ENCODE results near the gene ENTPD7.
A peak's percentile ranks its signal among the peaks of the same experiment; 100 is the strongest.
"Not testable (repeated sequence)": the region's sequence is repeated elsewhere in the genome, so short reads cannot be mapped to it uniquely, and the experiment has no call there.

The ENTPD7 gene

GRCh38 chr10:99659031-99659867 lies at the start of gene ENTPD7:
Gene ENTPD7 (plus strand): TSS chr10:99659509. CDS start chr10:99659957, 448 bp downstream.
- DNase-seq (ENCODE audit: low read depth) = peak; percentile 83

- DNase-seq (ENCODE audit: low read depth) = no peak
Measured at GRCh38 chr10:99610221-99610620, 49.1 kb upstream of the ENTPD7 start.

DNA sequence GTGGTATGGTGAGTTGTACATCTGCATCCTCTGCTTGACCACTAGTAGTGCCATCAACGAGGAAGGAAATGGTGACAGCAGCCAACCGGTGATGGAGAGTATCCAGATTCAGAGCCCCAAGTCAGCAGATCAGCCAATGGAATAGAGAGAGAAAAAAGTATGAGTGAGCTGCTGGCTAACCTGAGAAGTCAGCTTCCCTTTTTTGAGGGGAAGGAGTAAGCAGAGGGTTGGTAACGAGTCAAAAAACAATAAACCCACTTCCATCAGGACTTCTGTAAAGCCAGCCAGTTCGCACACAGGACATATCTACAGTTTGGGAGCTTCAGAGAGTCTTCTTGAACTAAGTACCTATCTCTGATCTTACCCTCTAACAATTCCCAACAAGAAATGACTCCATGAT lies 48.0 kb upstream of the ENTPD7 start:
- no peak for DNase-seq (ENCODE audit: low read depth)

DNA sequence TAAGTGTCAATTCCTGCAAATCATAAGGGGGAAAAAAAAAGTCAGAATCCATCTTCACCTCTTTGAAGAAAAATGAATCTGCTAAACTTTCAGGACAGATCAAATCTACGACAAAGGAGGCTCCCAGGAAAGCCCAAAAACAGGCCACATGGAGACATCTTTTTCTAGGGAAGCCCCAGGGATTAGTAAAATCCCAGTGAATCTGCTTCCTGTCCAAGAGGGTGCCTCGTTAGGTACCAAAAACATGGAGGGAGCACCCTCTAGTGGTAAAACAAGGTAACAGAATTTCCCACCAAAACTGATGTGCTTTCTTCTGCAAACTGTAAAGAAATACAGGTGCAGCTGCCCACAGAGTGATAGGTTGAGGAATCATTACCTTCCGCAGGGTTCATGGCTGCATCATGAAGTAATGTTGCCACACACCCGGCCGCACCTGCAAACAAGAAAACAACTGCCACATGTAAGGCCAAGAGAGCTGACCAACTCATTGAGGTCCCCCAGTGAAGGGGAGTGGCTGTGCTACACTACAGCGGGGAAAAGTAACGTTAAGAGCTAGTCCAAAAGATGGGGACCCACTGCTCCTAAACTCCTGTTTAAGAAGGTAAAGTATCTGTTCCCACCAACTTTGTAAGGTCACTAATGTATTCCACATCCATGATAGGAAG lies 47.0 kb upstream of the ENTPD7 start:
- DNase-seq (ENCODE audit: low read depth) = peak; percentile 26

DNA sequence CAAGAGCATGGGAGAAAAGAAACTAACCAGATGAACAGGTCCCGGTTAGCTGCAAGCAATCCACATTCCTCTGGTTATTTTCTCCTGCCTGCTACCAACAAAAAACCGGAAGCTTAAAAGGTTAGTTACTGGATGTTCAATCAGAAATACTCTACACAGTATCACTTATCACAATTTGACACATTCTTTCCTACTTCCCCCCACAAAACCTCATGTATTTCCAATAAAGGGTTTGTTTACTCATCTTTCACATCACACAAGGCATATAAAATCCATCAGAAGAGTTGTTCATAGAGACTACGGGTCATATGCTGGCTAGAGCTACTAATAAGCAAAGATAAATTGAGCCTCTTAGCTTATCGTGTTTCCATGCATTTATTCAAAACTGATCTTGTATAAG lies 43.9 kb upstream of the ENTPD7 start:
- no peak for DNase-seq (ENCODE audit: low read depth)

GRCh38 chr10:99617696-99618095 lies 41.6 kb upstream of the ENTPD7 start:
- no peak for DNase-seq (ENCODE audit: low read depth)

- no peak for DNase-seq (ENCODE audit: low read depth)
Measured at GRCh38 chr10:99619090-99619800, 40.1 kb upstream of the ENTPD7 start.

- peak; percentile 100 for DNase-seq (ENCODE audit: low read depth)
Measured at GRCh38 chr10:99619851-99620710, 39.2 kb upstream of the ENTPD7 start, which contains the start of gene SLC25A28. Gene SLC25A28 (minus strand): TSS chr10:99620439. CDS start chr10:99620335, 104 bp downstream.

DNA sequence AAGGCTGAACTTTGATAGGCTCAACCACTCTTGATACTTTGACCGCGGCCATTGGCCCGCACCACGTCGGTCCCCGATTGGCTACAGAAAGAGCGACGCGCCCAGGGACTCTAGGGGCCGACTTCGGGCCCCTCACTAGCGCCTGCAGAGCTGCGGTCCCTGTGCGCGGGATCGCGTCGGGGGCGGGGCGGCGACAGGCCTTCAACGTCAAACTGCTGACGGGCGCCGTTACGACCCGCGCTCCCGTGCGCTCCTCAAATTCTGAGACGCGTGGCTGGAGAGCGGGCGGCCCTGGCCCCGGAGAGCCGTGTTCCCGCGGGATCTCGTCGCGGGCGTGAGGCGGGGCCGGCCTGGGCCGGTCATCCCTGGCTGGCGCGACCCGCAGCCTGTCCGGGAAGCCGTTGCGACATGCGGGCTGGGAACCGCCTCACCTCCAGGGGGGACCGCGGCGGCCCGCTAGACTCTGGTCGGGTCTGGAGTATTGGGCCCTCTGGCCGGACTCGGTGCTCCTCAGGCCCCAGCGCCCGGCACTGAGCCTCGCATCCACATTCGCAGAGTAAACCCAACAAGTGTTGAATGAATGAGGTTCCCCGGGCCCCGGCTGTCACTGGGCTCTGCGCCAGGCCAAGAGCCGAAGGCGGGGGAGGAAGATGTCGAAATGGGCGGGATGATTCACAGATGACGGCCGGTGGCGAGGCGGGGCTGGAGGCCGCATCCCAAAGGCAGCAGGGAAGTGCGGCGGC lies 38.4 kb upstream of the ENTPD7 start:
- peak; percentile 68 for DNase-seq (ENCODE audit: low read depth)

DNA sequence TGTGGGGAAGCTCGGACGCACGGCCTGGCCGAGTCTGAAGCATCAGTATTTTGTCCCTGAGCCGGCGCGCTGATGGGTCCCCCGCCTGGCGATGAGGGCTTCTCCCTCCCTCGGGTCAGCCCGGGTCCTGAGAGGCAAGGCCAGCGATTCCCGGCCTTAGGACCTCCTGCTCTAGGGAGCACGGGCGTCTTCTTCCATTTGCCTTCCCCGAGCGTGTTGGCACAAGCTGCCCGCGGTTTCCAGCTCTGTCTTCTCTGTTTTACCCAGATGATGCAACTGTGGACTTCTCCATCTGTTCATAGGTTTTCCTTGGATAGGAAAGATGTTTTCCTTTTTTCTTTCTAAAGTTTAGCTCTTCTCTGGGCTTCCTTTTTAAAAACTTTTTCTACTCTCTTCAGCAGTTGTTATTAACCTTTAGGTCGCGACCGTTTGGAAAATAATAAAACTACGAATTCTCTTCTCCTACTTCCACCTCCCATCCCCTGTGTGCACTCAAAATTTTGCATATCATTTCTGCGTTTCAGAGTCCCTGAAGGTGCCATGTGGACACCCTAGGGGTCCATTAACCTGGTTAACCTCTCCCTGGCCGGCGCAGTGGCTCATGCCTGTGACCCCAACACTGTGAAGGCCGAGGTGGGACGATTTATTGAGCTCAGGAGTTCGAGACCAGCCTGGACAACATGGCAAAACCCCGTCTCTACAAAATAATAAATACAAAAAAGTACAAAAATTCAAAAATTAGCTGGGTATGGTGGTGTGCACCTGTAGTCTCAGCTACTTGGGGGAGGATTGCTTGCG lies 37.7 kb upstream of the ENTPD7 start:
- DNase-seq (ENCODE audit: low read depth) = peak; percentile 18

GRCh38 chr10:99623919-99624318 lies 35.4 kb upstream of the ENTPD7 start:
- DNase-seq (ENCODE audit: low read depth) = no peak

DNA sequence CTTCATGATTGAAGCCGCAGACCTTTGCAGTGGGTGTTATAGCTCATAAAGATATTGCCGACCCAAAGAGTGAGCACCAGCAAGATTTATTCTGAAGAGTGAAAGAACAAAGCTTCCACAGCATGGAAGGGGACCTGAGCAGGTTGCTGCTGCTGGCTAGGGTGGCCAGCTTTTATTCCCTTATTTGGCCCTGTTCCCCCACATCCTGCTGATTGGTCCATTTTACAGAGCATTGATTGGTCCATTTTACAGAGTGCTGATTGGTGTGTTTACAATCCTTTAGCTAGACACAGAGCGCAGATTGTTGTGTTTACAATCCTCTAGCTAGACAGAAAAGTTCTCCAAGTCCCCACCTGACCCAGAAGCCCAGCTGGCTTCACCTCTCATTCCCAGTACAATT lies 34.2 kb upstream of the ENTPD7 start:
- not testable (repeated sequence) for DNase-seq (ENCODE audit: low read depth)

- DNase-seq (ENCODE audit: low read depth) = no peak
Measured at GRCh38 chr10:99628923-99629624, 30.2 kb upstream of the ENTPD7 start.

GRCh38 chr10:99629625-99629978 lies 29.7 kb upstream of the ENTPD7 start:
- DNase-seq (ENCODE audit: low read depth) = no peak

DNA sequence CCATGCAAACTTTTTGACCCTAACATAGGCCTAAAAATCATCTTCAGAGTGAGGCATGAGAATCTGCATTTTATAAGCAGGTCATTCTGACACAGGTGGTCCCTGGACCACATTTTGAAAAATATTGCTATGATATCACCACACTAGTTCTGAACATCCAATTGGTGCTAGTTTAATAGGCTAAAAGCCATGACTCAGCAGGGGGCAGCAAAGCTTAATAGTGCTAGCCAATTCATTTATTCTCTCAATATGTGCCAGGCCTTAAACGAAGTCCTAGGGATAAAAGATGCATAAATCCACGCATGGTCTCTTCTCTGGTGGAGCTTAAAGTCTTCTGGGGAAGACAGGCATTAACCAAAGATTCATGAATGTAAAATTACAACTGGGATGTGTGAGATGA lies 28.9 kb upstream of the ENTPD7 start:
- DNase-seq (ENCODE audit: low read depth) = no peak

GRCh38 chr10:99630991-99631390 lies 28.3 kb upstream of the ENTPD7 start:
- DNase-seq (ENCODE audit: low read depth) = no peak

- no peak for DNase-seq (ENCODE audit: low read depth)
Measured at GRCh38 chr10:99631496-99631895, 27.8 kb upstream of the ENTPD7 start.

DNA sequence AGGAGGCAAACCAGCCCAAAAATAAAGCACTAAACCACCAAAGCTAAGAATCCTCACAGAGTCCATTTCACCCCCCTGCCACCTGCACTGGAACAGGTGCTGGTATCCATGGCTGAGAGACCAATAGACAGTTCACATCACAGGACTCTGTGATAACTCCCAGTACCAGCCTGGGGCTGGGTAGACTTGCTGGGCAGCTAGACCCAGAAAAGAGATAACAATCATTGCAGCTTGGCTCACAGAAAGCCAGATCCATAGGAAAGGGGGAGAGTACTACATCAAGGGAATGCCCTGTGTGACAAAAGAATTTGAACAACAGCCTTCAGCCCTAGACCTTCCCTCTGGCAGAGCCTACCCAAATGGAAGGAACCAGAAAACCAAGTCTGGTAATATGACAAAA lies 25.5 kb upstream of the ENTPD7 start:
- DNase-seq (ENCODE audit: low read depth) = no peak

DNA sequence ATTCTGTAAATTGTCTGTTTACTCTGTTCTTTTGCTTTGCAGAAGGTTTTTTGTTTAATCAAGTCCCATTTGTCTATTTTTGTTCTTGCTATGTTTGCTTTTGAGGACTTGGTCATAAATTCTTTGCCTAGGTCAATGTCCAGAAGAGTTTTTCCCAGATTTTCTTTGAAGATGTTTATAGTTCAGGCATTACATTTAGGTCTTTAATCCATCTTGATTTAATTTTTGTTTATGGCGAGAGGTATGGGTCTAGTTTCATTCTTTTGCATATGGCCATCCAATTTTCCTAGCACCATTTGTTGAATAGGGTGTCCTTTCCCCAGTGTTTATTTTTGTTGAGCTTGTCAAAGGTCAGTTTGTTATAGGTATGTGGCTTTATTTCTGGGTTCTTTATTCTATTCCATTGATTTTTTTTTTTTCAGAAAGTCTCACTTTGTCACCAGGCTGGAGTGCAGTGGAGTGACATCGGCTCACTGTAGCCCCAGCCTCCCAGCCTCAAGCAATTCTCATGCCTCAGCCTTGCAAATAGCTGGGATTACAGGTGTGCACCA lies 11.6 kb upstream of the ENTPD7 start:
- DNase-seq (ENCODE audit: low read depth) = no peak
